NCI-H146 (cell line): ENCODE results near the gene GRIN2A.

Experiments
- DNase-seq: peaks from one replicate; lab custom pipeline; 2025; lab: John Stamatoyannopoulos, UW

Gene GRIN2A

GRCh38 chr16:9761870-9762269, 420.4 kb downstream of the GRIN2A start:
- no peak for DNase-seq

GRCh38 chr16:9757687-9758086, 424.5 kb downstream of the GRIN2A start:
- DNase-seq, result no peak

GRCh38 chr16:9756434-9756833, 425.8 kb downstream of the GRIN2A start:
- no peak for DNase-seq

- no peak for DNase-seq
Observed at GRCh38 chr16:9755081-9755480, 427.1 kb downstream of the GRIN2A start.

- DNase-seq, result no peak
Observed at GRCh38 chr16:9741776-9742175, 440.5 kb downstream of the GRIN2A start.

- no peak for DNase-seq
Observed at GRCh38 chr16:9739301-9739700, 442.9 kb downstream of the GRIN2A start.

- DNase-seq, result no peak
Observed at GRCh38 chr16:9738690-9739089, 443.5 kb downstream of the GRIN2A start.

GRCh38 chr16:9736547-9736946, 445.7 kb downstream of the GRIN2A start:
- DNase-seq, result no peak

- no peak for DNase-seq
Observed at GRCh38 chr16:9723136-9723535, 459.1 kb downstream of the GRIN2A start.

- DNase-seq, result no peak
Observed at GRCh38 chr16:9713907-9714306, 468.3 kb downstream of the GRIN2A start.

- no peak for DNase-seq
Observed at GRCh38 chr16:9713156-9713555, 469.1 kb downstream of the GRIN2A start.

- no peak for DNase-seq
Observed at GRCh38 chr16:9708972-9709620, 473.1 kb downstream of the GRIN2A start.

- DNase-seq, result no peak
Observed at GRCh38 chr16:9706217-9706836, 475.9 kb downstream of the GRIN2A start.

GRCh38 chr16:9703731-9704130, 478.5 kb downstream of the GRIN2A start:
- DNase-seq, result no peak
